H1 (cell line): ENCODE data around the gene TLNRD1. TPM values are rescaled to one million over a fixed set of nuclear protein-coding genes. Genes with fewer than 3 reads are reported as not detected.

Experiments
- CTCF ChIA-PET: fragments of 300-600 bp; sonication (Branson Sonifier 250); formaldehyde crosslinking; loops from one replicate; lab custom pipeline; 2021; ENCODE audit not compliant: partially characterized antibody; lab: Charles Lee
- POLR2A ChIA-PET: fragments of 300-600 bp; sonication (Branson Sonifier 250); formaldehyde crosslinking; loops from one replicate; lab custom pipeline; 2021; ENCODE audit warnings: inconsistent platforms; ENCODE audit not compliant: partially characterized antibody; lab: Charles Lee
- DNase-seq, 2 experiments: peaks; one replicate each; pipeline versions ENCODE4 v3.0.0 to v3.0.0-alpha.2; 2010 to 2022; ENCODE audit warnings: low spot score in 2 of 2, low read depth in 1 of 2, mixed read lengths in 1 of 2
- FAIRE-seq: peaks from 2 replicates; lab custom pipeline; 2011; peaks lifted over from hg19 to GRCh38; lab: Jason Lieb, UNC
- H2AFZ ChIP-seq: 2 replicates; pipeline ENCODE4 v1.8.1; 2012; ENCODE audit warnings: low read length, inconsistent platforms
- H2AK5ac ChIP-seq: 2 replicates; pipeline ENCODE4 v1.6.1; 2013; ENCODE audit warnings: low read depth, low read length
- H2BK120ac ChIP-seq: replicated peaks from 2 replicates; pipeline ENCODE3; 2013; ENCODE audit warnings: low read depth, low read length, inconsistent platforms
- H2BK12ac ChIP-seq: 2 replicates; pipeline ENCODE4 v1.6.1; 2013; ENCODE audit warnings: low read depth, low read length
- H2BK15ac ChIP-seq: 2 replicates; pipeline ENCODE4 v1.6.1; 2013; ENCODE audit warnings: low read length
- H2BK20ac ChIP-seq: 2 replicates; pipeline ENCODE4 v1.6.1; 2013; ENCODE audit warnings: low read length
- H2BK5ac ChIP-seq: 2 replicates; pipeline ENCODE4 v1.6.1; 2013; ENCODE audit warnings: low read depth, low read length
- H3K14ac ChIP-seq: 2 replicates; pipeline ENCODE4 v1.6.1; 2013; ENCODE audit warnings: inconsistent platforms; ENCODE audit not compliant: insufficient read length
- H3K18ac ChIP-seq: 2 replicates; pipeline ENCODE4 v1.6.1; 2013; ENCODE audit warnings: low read length; ENCODE audit errors: extremely low read depth
- H3K23ac ChIP-seq: 2 replicates; pipeline ENCODE4 v1.6.1; 2013; ENCODE audit warnings: inconsistent platforms; ENCODE audit not compliant: insufficient read length
- H3K23me2 ChIP-seq: 2 replicates; pipeline ENCODE4 v1.6.1; 2013; ENCODE audit warnings: low read depth, low read length
- H3K27ac ChIP-seq: 2 replicates; pipeline ENCODE4 v1.6.1; 2011; ENCODE audit warnings: low read depth, low read length, inconsistent platforms
- H3K27me3 ChIP-seq, 4 experiments: replicated peaks in 1 of 4; 1 replicate in 1 of 4; 2 replicates in 3 of 4; pipeline versions ENCODE4 v1.6.1 to v1.8.1; 2011 to 2013; ENCODE audit warnings: low read length in 3 of 4, mild to moderate bottlenecking in 3 of 4, inconsistent platforms in 2 of 4, mixed read lengths in 2 of 4, moderate library complexity in 1 of 4; ENCODE audit not compliant: control insufficient read depth in 3 of 4, insufficient read depth in 3 of 4; ENCODE audit errors: extremely low read depth in 1 of 4
- H3K36me3 ChIP-seq, 4 experiments: 2 replicates each; pipeline versions ENCODE4 v1.6.1 to v1.8.1; 2011 to 2013; ENCODE audit warnings: mild to moderate bottlenecking in 4 of 4, low read length in 3 of 4, moderate library complexity in 2 of 4, control low read depth in 1 of 4, inconsistent platforms in 1 of 4; ENCODE audit not compliant: insufficient read depth in 4 of 4, control insufficient read depth in 2 of 4
- H3K4ac ChIP-seq: replicated peaks from 2 replicates; pipeline ENCODE3; 2013; ENCODE audit warnings: low read length, low read depth, mixed read lengths, inconsistent platforms; ENCODE audit not compliant: insufficient read length
- H3K4me1 ChIP-seq, 4 experiments: replicated peaks in 1 of 4; 1 replicate in 1 of 4; 2 replicates in 3 of 4; pipeline versions ENCODE4 v1.6.1 to v1.8.1; 2011 to 2013; ENCODE audit warnings: low read length in 3 of 4, inconsistent platforms in 2 of 4, mixed read lengths in 1 of 4; ENCODE audit not compliant: insufficient read depth in 4 of 4, control insufficient read depth in 3 of 4
- H3K4me2 ChIP-seq, 2 experiments: 2 replicates each; pipeline versions ENCODE4 v1.6.1 to v1.8.1; 2011 to 2013; ENCODE audit warnings: low read depth in 2 of 2, low read length in 2 of 2, control low read depth in 1 of 2, inconsistent platforms in 1 of 2, mild to moderate bottlenecking in 1 of 2; ENCODE audit not compliant: insufficient read depth in 1 of 2
- H3K4me3 ChIP-seq, 4 experiments: fragments of 200-600, 300-600 bp in 1 of 4; sonication (generic), shearing (Covaris generic), sonication (Bioruptor Twin) in 1 of 4; 2 replicates each; pipeline versions ENCODE4 v1.5.1 to v1.8.1; 2011 to 2016; ENCODE audit warnings: low read length in 4 of 4, low read depth in 3 of 4, control low read depth in 2 of 4, inconsistent platforms in 2 of 4, mild to moderate bottlenecking in 2 of 4, mixed read lengths in 1 of 4, moderate library complexity in 1 of 4; ENCODE audit not compliant: insufficient read depth in 2 of 4; ENCODE audit errors: extremely low read depth in 1 of 4
- H3K56ac ChIP-seq: replicated peaks from 2 replicates; pipeline ENCODE3; 2013; ENCODE audit warnings: low read depth, mild to moderate bottlenecking, mixed read lengths, low read length, inconsistent platforms; ENCODE audit not compliant: insufficient read length
- H3K79me1 ChIP-seq: 2 replicates; pipeline ENCODE4 v1.6.1; 2013; ENCODE audit warnings: low read depth, low read length, control low read depth
- H3K79me2 ChIP-seq, 2 experiments: 2 replicates each; pipeline versions ENCODE4 v1.6.1 to v1.8.1; 2012 to 2013; ENCODE audit warnings: low read length in 2 of 2, mild to moderate bottlenecking in 2 of 2, inconsistent platforms in 1 of 2; ENCODE audit not compliant: insufficient read depth in 2 of 2, control insufficient read depth in 1 of 2
- H3K9ac ChIP-seq, 4 experiments: replicated peaks in 1 of 4; 1 replicate in 1 of 4; 2 replicates in 3 of 4; pipeline versions ENCODE4 v1.6.1 to v1.8.1; 2011 to 2013; ENCODE audit warnings: low read depth in 3 of 4, low read length in 3 of 4, control low read depth in 2 of 4, mild to moderate bottlenecking in 2 of 4, moderate library complexity in 2 of 4, inconsistent platforms in 1 of 4; ENCODE audit errors: extremely low read depth in 1 of 4
- H3K9me3 ChIP-seq, 2 experiments: 2 replicates each; pipeline versions ENCODE4 v1.6.1 to v1.8.1; 2012 to 2013; ENCODE audit warnings: mild to moderate bottlenecking in 2 of 2, moderate library complexity in 2 of 2, control low read depth in 1 of 2, inconsistent platforms in 1 of 2, low read depth in 1 of 2, low read length in 1 of 2, mixed read lengths in 1 of 2; ENCODE audit not compliant: insufficient read depth in 2 of 2
- H4K20me1 ChIP-seq, 2 experiments: replicated peaks in 1 of 2; 2 replicates each; pipeline versions ENCODE3 to v1.8.1; 2011 to 2013; ENCODE audit warnings: inconsistent platforms in 2 of 2, low read length in 2 of 2, mild to moderate bottlenecking in 1 of 2; ENCODE audit not compliant: insufficient read depth in 2 of 2, control insufficient read depth in 1 of 2
- H4K5ac ChIP-seq: 2 replicates; pipeline ENCODE4 v1.6.1; 2013; ENCODE audit warnings: low read length, low read depth, mixed read lengths, inconsistent platforms; ENCODE audit not compliant: insufficient read length
- H4K8ac ChIP-seq: 2 replicates; pipeline ENCODE4 v1.8.0; 2013; ENCODE audit warnings: mild to moderate bottlenecking, moderate library complexity, low read length, inconsistent platforms; ENCODE audit not compliant: insufficient read depth; ENCODE audit errors: extremely low read depth
- H4K91ac ChIP-seq: replicated peaks from 2 replicates; pipeline ENCODE3; 2013; ENCODE audit warnings: low read length, mixed read lengths, inconsistent platforms; ENCODE audit not compliant: insufficient read length
- TAF7 ChIP-seq: optimal IDR thresholded peaks from 2 replicates; pipeline ENCODE3; 2011; ENCODE audit warnings: low read depth, mild to moderate bottlenecking, inconsistent platforms, low read length, moderate library complexity, borderline replicate concordance
- WGBS, 2 experiments: shearing (Covaris generic) in 1 of 2; methylation state at CpG; one replicate each; pipeline versions ENCODE4 v1.1.6 to v1.1.7; 2013 to 2015; ENCODE audit warnings: low lambda C conversion rate in 2 of 2, mixed read lengths in 2 of 2, inconsistent platforms in 1 of 2, low coverage in 1 of 2, missing lambda C conversion rate in 1 of 2; ENCODE audit not compliant: insufficient replicate concordance in 2 of 2, insufficient coverage in 1 of 2, insufficient read length in 1 of 2; ENCODE audit errors: extremely low coverage in 1 of 2, missing lambda C conversion rate in 1 of 2; 5-methylcytosine and 5-hydroxymethylcytosine counted together
- polyA plus RNA-seq, 7 experiments: library from polyadenylated mRNA; depleted of rRNA in 3 of 7; stranded (reverse) in 5 of 7; unstranded in 2 of 7; fragments of >200 nt in 5 of 7; fragments of 200-250 nt in 2 of 7; gene quantifications; 1 replicate in 5 of 7; 2 replicates in 1 of 7; 4 replicates in 1 of 7; pipeline versions ENCODE4 v1.2.1 to v1.2.3, GENCODE V29; 2011 to 2013; ENCODE audit warnings: missing spikeins in 2 of 7, mixed read lengths in 2 of 7
- total RNA-seq: library from RNA; stranded (reverse); fragmentation: NEBNext Ultra II Directional; extraction: Animal tissue kit (Norgen Biotek cat#: 25700); gene quantifications from 2 replicates; pipeline ENCODE4 v1.2.1, GENCODE V29; 2021

The TLNRD1 gene
- total and polyA plus RNA-seq, 2 of the 8 experiments (the other 6 are each of a cell fraction or from before 2014, with no cell fraction given) = 12.2 to 20.5 TPM

DNA sequence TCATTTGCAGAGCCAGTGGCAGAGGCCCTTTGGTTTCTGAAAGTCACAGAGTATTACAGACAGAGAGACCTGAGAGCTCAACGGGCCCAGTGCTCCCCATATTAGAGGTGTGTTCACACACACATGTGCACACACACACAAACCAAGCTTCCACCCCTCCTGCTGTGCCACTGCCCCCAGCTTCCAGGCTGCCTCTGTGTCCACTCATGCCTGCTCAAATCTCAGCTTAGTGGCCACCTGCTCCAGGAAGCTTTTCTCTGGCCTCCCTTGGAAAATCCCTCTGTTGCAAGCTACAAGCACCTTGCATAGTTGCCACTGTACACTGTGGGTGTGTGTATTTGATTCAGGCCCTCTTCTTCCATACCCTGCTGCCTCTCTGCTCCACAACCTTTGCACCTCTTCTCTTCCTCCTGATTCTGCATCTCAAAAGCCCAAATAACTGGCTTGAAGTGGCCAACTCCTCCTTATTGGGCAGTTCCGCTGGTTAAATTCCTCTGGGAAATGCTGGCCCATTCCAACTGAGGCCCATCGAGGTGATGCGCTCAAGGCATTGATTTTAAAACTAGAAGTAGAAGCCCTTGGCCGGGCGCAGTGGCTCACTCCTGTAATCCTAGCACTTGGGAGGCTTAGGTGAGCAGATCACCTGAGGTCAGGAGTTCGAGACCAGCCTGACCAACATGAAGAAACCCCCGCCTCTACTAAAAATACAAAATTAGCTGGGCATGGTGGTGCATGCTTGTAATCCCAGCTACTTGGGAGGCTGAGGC lies 34.1 kb upstream of the TLNRD1 start:
- H3K9ac ChIP-seq = no peak overlapping the region
- H3K36me3 ChIP-seq = peaks cover 0 to 3% (median 0%) of the 10 kb centered on the region in 4 experiments; a peak in 1 of 8 replicates
- H3K79me1 ChIP-seq = no peaks in the 10 kb centered on the region
- no peaks in the 10 kb centered on the region for H3K27me3 ChIP-seq
- H4K20me1 ChIP-seq = peaks cover 0 to 7% of the 10 kb centered on the region in 2 experiments
- peak overlapping the region; percentile 73; the same call in 1 of the 2 replicates for H3K18ac ChIP-seq
- peak in 1 of 2 experiments; percentile 41 for DNase-seq
- H3K27ac ChIP-seq = peak overlapping the region; percentile 23; the same call in 1 of the 2 replicates
- no peak overlapping the region for H2AFZ ChIP-seq
- H2BK20ac ChIP-seq = peak overlapping the region; percentile 84; the same call in 1 of the 2 replicates
- peak overlapping the region; percentile 19 for H2BK120ac ChIP-seq
- no peak for FAIRE-seq
- H4K5ac ChIP-seq = peak overlapping the region; percentile 3
- peak overlapping the region; percentile 36 for H3K4ac ChIP-seq
- CTCF ChIA-PET = interaction anchor here (0.8 to 5.9 kb wide), 15 partner anchors 10 to 188 kb away, joined by 3 to 94 read pairs (median 5); partner anchors contain the start of gene CEMIP
- peak overlapping the region in 1 of 2 experiments; percentile 57; a peak in 1 of 4 replicates for H3K4me2 ChIP-seq
- H3K23ac ChIP-seq = no peak overlapping the region
- H4K8ac ChIP-seq = no peak overlapping the region
- no peak overlapping the region; the same call in 1 of the 2 replicates for H2BK15ac ChIP-seq
- H2BK5ac ChIP-seq = peak overlapping the region; percentile 89; the same call in 1 of the 2 replicates
- peak overlapping the region; percentile 96 for H2AK5ac ChIP-seq
- H4K91ac ChIP-seq = peak overlapping the region; percentile 79
- H2BK12ac ChIP-seq = peak overlapping the region; percentile 94
- H3K79me2 ChIP-seq = no peaks in the 10 kb centered on the region
- H3K4me1 ChIP-seq = peaks cover 13 to 28% (median 21%) of the 10 kb centered on the region in 4 experiments
- H3K56ac ChIP-seq = no peak overlapping the region
- WGBS, 2 experiments = 88% methylated on average over 8 of the region's 8 CpGs; no CpG with 5 or more reads in 1 of the 2 experiments
- H3K4me3 ChIP-seq = no peak overlapping the region
- H3K9me3 ChIP-seq = no peaks in the 10 kb centered on the region
- POLR2A ChIA-PET = interaction anchor here (1.4 kb wide), 1 partner anchor 10 kb away, joined by 7 read pairs; no protein-coding TSS in a partner anchor
- no peaks in the 10 kb centered on the region for H3K23me2 ChIP-seq
- H3K14ac ChIP-seq = no peak overlapping the region
- no peak for TF ChIP-seq TAF7
